Activated CD8-positive, alpha-beta memory T cell treated with anti-CD3 and anti-CD28 coated beads for 24 hours (primary cell): ENCODE data around the gene WDR43.
"Not testable (repeated sequence)": the region's sequence is repeated elsewhere in the genome, so short reads cannot be mapped to it uniquely, and the experiment has no call there.

Experiments used
- DNase-seq: peaks from one replicate; pipeline ENCODE4 v3.0.0-alpha.2; 2020

Gene WDR43

DNA sequence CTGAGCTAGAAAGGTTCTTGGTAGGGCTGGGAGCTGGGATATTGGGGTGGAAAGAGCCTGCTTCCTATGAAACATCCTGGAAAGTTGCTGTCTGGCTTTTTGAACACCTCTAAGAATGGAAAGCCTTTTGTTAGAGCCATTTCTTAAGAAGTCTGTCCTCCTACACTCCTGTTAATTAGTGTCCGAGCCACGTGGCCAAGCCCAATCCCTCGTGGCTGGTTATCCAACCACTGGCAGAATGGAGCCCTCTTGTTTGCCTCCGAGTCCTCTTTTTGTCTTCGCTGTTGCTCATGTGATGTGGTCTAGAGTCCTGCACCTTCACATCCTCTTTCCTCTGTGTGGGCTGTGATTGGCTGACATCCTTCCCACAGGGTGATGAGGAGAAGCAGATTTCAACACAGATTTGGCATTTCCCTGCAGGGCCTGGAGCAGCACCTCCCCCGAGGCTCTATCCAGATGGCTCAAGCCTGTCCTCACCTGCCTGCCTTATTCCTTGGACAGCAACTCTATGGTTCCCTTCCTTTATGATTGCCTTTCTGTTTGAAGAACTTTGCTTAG is 78.4 kb downstream of the WDR43 start:
- DNase-seq: no peak

GRCh38 chr2:28974252-28974651 is 79.8 kb downstream of the WDR43 start:
- no peak for DNase-seq

DNA sequence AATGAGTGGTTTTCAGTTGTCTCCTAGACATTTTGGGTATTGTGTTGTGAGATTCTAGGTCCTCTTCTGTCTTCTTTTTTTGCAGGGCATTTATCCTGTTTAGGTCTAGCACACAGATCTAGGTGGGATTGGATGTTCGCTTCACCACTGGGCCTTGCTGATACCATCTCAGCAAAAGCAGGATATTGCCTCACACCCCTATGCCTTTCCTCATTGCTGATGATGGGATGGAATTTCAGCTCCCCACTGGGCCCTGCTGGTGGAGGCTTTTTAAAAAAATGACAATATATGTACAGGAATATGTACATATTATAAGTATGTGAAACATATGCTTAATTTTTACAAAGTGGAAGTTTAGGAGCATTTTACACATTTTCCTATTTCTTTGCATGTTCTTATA is 81.2 kb downstream of the WDR43 start:
- no peak for DNase-seq

DNA sequence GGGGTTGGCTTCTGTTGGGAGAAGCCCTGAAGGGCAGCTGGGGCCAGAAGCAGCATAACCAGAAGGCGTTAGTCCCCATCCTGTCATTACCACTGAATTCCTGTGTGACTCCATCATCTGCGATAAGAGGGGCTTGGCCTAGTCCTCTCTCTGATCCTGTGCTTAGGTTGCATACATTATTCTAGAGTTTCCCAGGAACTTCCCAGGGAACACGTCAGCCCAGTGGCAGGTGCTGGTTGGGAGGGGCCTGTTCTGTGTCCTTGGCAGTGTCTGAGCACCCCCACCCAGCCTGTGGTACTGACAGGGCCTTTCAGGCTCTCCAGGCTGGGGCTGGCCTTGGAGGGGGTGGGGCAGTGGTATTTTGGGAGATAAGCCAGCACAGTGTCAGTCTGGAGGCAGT is 82.1 kb downstream of the WDR43 start:
- DNase-seq: no peak

GRCh38 chr2:28977176-28977875 is 82.9 kb downstream of the WDR43 start:
- DNase-seq: no peak

DNA sequence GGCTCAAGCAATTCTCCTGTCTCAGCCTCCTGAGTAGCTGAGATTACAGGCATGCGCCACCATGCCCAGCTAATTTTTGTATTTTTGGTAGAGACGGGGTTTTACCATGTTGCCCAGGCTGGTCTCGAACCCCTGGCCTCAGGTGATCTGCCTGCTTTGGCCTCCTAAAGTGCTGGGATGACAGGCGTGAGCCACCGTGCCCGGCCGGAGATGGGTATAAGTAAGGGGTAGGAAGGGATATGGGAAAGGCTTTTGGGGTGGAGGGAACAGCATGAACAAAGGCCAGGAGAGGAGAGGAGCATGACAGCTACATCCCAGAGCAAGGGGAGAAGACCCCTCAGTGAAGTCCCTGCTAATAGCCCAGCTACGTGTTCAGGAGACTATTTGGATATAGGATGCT is 83.5 kb downstream of the WDR43 start:
- DNase-seq: not testable (repeated sequence)

GRCh38 chr2:28978606-28979005 is 84.1 kb downstream of the WDR43 start:
- DNase-seq: no peak

- DNase-seq: no peak
Observed at GRCh38 chr2:28979041-28979440, 84.6 kb downstream of the WDR43 start.

DNA sequence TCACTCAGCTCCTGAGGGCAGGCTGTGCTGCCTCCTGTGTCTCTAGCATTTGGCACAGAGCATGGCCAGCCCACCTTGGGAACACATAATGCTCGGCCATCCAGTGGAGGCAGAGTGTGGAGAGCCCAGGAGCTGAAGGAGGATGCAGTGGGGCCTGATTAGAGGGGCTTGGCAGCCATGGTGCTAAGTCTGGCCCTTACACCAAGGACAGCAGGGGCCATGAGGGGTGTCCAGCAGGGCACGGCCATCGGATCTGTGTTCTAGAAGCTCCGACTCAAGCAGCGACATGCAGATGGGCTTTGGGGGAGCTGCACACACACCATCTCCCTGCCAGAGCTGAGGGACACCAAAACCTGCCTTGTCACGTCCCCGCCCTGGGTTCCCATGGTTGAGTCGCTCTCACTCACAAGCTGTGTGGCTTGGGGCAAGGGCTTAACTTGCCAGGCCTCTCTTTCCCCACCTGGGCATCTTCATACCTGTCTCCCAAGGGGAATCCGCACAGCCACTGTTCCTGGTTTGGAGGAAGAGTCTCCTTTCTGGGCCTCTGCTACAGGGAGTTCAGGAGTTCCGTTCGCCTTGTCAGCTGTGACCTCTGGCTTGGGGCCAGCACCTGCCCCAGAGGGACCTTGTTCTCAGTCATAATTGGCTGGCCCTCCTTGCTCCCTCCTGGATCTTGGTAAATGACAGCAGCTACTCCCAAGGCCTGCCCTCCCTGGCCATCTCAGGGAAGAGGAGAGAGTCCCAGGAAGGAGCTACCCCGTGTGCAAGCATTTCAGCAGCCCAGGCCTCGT is 85.3 kb downstream of the WDR43 start:
- no peak for DNase-seq

DNA sequence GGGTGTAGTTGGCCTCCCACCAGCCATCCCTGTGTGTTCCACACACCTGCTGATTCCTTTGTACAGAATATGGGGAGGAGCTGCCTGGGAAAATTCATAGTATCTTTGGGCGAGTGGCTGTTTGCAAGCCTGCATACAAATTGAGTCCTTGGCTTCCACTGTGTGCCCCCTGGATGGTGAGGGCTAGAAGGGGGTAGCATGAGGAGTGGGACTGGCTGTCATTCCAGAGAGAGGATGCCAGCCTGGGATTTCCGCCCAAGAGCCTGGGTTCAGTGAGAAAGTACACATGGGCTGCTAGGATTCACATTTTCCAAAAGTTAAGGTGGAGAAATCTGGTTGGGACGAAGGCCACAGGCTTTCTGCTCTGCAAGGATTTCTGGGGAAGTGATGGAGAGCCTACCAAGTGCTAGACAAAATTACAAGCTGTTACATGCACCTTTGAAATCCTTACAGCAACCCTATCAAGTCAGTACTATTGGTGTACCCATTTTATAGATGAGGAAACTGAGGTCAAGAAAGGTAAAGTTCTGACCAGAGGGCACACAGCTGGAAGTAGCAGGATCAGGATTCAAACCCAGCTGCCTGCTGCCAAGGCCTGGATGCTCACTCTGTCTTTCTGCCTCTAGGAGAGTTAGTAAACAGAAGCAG is 86.0 kb downstream of the WDR43 start:
- DNase-seq: no peak

DNA sequence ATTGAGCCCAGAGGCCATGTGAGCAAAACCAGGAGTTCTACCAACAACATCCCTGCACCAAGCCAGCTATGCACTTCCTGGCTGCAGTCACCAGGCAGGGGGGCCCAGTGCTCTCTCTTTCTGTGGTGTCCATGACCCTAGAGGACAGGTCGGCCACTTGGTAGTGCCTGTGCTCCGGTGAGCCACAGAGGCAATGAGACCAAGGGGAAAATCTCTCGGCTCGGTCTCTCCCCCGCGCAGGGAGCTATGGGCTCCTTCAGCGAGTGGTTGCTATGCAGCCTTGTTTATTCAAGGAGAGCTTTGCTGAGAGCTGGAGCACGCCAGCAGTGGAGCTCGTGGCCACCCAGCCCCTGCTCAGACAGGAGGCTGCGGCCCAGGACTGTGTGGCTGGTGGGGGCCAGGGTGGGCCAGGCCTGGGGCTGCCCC is 86.6 kb downstream of the WDR43 start, which contains the start of gene TOGARAM2:
TOGARAM2 (plus strand) TSS at position 283 of the 426 bp plus-strand sequence. CDS start 13,537 bp downstream, outside the sequence.
- DNase-seq: no peak

DNA sequence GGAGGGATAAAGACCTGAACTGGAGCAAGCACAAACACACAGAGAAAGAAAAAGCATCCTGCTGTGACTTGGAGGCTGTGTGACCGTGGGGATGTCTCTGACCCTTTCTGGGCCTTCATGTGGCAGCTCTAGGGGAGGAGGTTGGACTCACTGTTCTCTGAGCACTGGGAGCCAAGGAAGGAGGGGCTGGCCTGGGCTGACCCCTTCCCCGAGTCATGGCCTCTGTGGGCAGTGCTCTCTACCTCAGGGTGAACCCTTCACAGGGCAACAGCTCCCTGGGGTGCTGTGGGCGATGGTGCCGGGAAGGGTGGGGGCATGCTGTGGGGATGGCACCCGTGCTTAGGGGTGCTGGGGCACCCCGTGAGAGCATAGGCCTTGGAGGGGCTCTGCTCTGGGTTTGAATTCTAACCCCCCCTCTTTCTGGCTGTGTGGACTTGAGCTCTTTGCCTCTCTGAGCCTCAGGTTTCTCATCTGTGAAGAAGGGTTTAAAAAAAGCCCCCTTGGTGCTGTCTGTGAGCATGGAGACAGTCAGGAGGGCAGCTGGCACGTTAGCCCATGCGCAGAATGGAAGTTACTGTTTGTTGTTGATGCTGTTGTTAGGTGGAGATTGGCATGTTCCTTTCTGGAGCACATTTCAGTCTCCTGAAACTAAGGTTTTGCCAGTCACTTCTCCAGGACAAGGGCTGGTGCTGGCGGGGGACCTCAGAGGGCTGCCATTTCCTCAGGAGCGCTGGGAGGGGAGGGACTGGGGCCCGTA is 87.3 kb downstream of the WDR43 start:
- DNase-seq: no peak

GRCh38 chr2:28982381-28982950 is 88.0 kb downstream of the WDR43 start:
- DNase-seq: no peak

- no peak for DNase-seq
Observed at GRCh38 chr2:28986429-28986828, 92.0 kb downstream of the WDR43 start.

DNA sequence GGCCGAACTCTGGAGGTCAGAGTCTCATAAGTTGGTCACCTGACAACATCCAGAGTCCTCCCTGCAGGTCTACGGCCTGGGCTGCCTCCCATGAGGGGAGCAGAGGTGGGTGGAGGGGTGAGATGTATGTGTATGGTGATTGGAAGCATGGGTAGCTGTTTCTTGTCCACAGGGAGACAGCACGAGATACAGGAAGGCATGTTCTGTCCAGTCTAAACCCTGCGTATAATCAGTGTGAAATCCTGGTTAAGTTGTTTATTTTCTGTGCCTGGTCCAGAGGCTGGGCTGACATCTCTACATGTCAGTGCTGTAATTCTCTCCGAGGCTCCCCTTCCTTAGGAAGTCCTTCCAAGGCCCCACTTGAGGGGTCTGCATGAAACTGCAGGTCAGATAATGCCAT is 95.5 kb downstream of the WDR43 start:
- no peak for DNase-seq

GRCh38 chr2:28990445-28990844 is 96.0 kb downstream of the WDR43 start:
- DNase-seq: no peak

DNA sequence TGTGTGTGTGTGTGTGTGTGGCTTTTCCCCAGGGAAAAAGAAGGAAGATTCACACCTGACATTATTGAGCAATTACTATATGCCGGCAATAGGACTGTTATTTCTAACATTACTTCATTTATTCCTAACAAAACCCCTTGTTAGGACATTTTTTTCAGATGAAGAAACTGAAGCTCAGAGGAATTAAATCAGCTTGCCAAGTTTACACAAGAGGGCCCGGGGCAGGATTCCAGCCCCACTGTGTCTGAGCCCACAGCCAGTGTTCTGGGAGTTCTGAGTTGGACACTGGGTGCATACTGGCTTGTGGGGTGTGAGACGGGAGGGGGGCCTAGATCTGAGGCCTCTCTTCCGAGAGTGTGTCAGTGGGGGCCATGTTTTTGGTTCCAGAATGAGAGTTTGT is 96.6 kb downstream of the WDR43 start:
- no peak for DNase-seq

DNA sequence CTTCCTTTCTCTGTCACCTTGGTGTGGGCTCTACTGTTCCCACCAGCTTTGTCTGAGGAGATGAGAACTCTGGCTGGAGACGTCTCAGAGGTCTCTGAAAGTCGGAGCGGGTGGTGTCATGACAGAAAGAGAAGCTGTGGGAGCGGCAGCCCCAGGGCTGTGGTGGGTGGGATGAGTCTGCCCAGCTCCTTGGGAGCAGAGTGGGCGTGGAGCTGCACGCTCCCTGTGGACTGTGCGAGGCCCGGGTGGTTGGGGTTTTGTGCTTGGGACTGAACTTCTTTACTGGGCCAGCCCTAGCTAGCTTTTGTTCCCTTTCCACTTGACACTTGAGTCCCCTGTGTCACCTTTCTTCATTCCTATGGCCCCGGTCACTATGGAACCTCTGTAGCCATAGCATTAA is 97.0 kb downstream of the WDR43 start:
- DNase-seq: no peak

GRCh38 chr2:28993206-28993960 is 98.9 kb downstream of the WDR43 start:
- no peak for DNase-seq

- no peak for DNase-seq
Observed at GRCh38 chr2:28994074-28994473, 99.6 kb downstream of the WDR43 start.

GRCh38 chr2:28994679-28995078 is 100.2 kb downstream of the WDR43 start:
- DNase-seq: no peak
